HG03432 (cell line): ENCODE measurements around the gene SMAD9.

Source experiments
- ATAC-seq: cut with Tn5 transposase; IDR thresholded peaks from one replicate; pipeline ENCODE4 v1.9.1; 2021; ENCODE audit warnings: mild to moderate bottlenecking, moderate library complexity; ENCODE audit not compliant: unreplicated experiment

The SMAD9 gene

GRCh38 chr13:36820222-36820621, 99.8 kb downstream of the SMAD9 start:
- ATAC-seq: peak; percentile 43

GRCh38 chr13:36819739-36820090, 100.3 kb downstream of the SMAD9 start:
- ATAC-seq: peak; percentile 13

GRCh38 chr13:36818804-36819738, 101.0 kb downstream of the SMAD9 start, which contains the start of gene RFXAP:
Gene RFXAP, plus strand, starts transcription at chr13:36819222. Its CDS starts 136 bp downstream, at chr13:36819358.
- peak; percentile 91 for ATAC-seq

GRCh38 chr13:36817996-36818803, 101.8 kb downstream of the SMAD9 start:
- no peak for ATAC-seq

GRCh38 chr13:36815062-36815461, 105.0 kb downstream of the SMAD9 start:
- ATAC-seq: no peak

GRCh38 chr13:36814465-36814864, 105.6 kb downstream of the SMAD9 start:
- ATAC-seq: no peak

GRCh38 chr13:36813225-36813624, 106.8 kb downstream of the SMAD9 start:
- no peak for ATAC-seq

GRCh38 chr13:36807616-36808015, 112.4 kb downstream of the SMAD9 start:
- no peak for ATAC-seq

- ATAC-seq: peak; percentile 79
Measured at GRCh38 chr13:36806102-36806501, 113.9 kb downstream of the SMAD9 start.

GRCh38 chr13:36804588-36804987, 115.5 kb downstream of the SMAD9 start:
- ATAC-seq: no peak

- no peak for ATAC-seq
Measured at GRCh38 chr13:36801035-36801434, 119.0 kb downstream of the SMAD9 start.

- no peak for ATAC-seq
Measured at GRCh38 chr13:36796052-36796451, 124.0 kb downstream of the SMAD9 start.

- no peak for ATAC-seq
Measured at GRCh38 chr13:36795463-36795862, 124.6 kb downstream of the SMAD9 start.
